OCI-LY3 (cell line): ENCODE measurements around the gene CMIP.

ENCODE experiments used
- EZH2phosphoT487 ChIP-seq: fragments of 200-600 bp; shearing (Covaris generic); IDR thresholded peaks from 2 replicates; pipeline ENCODE4 v1.6.1; 2018; ENCODE audit warnings: antibody characterized with exemption, mixed run types, low read depth
- TF ChIP-seq, protein P1 (sequence below): fragments of 200-600, 300-600 bp; sonication (generic); IDR thresholded peaks from 2 replicates; pipeline ENCODE4 v1.5.1; 2014; ENCODE audit warnings: antibody characterized with exemption, low read length, low read depth

DNA sequence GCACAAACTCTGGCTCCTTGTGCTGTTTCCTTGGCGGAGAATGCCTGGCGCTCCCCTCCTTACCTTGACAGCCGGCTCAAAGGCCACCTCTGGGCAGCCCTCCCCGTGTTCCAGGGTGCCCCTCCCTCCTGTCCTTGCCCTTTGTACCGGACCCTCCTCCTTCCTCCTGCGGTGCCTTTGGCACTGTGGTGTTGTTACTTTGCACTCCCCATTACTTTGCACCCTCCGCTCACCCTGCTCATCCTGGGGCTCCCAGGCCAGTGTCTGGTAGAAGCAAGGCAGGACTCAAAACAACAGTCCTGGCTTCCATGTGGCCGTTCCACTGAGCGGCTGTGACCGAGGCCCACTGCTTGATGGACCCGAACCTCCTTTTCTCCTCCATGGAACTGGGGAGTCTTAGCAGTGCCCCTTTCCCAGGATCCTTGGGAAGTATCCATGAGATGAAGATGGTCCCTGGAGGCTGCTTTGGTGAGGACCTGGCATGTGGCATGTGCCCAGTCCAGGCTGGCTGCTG, 147.8 kb downstream of the CMIP start:
- TF ChIP-seq EZH2phosphoT487, result no peak
- TF ChIP-seq, protein P1, sequence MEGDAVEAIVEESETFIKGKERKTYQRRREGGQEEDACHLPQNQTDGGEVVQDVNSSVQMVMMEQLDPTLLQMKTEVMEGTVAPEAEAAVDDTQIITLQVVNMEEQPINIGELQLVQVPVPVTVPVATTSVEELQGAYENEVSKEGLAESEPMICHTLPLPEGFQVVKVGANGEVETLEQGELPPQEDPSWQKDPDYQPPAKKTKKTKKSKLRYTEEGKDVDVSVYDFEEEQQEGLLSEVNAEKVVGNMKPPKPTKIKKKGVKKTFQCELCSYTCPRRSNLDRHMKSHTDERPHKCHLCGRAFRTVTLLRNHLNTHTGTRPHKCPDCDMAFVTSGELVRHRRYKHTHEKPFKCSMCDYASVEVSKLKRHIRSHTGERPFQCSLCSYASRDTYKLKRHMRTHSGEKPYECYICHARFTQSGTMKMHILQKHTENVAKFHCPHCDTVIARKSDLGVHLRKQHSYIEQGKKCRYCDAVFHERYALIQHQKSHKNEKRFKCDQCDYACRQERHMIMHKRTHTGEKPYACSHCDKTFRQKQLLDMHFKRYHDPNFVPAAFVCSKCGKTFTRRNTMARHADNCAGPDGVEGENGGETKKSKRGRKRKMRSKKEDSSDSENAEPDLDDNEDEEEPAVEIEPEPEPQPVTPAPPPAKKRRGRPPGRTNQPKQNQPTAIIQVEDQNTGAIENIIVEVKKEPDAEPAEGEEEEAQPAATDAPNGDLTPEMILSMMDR, result no peak
